ENCODE measurements around the gene PGRMC2.
"Not testable (repeated sequence)": the region's sequence is repeated elsewhere in the genome, so short reads cannot be mapped to it uniquely, and the experiment has no call there.

The PGRMC2 gene

DNA sequence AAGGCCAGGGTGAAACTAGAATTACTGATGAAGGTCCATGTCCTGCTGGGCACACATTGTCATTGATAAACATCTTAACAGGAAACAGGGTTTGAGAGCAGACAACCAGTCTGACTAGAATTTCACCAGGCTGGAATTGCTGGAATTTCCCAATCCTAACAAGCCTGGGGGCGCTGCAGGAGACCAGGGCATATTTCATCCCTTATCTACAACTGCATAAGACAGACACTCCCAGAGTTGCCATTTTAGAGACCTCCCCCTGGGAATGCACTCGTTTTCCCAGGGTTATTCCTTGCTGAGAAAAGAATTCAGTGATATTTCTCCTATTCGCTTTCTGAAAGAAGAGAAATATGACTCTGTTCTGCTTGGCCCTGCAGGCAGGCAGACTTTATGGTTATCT lies 22.1 kb downstream of the PGRMC2 start:
- DNase-seq: not testable (repeated sequence)

DNA sequence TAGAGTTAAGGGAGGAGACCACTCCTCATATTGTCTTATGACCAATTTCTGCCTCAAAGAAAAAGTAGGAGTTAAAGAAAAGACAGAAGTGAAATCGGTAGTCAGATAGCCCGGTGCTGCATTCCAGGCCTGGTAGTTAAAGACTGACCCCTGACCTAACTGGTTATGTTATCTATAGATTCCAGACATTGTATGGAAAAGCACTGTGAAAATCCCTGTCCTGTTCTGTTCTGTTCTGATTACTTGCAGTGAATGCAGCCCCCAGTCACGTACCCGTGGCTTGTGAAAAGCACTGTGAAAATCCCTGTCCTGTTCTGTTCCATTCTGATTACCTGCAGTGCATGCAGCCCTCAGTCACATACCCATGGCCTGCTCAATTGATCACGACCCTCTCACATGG lies 27.7 kb downstream of the PGRMC2 start:
- DNase-seq: not testable (repeated sequence)

DNA sequence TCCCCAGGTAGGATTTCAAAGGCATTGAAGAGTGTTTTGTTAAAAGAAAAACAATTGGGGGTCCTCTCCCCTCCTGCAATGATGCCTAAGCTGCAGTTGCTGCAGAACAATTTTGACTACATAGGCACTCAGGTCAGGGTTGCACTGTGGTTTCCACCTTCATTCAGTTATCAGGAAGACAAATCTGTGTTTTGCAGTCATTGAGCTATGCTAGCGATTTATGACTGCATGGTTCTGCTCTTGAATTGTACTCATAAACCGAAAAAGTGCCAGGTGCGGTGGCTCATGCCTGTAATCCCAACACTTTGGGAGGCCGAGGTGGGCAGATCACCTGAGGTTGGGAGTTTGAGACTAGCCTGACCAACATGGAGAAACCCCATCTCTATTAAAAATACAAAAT lies 29.4 kb downstream of the PGRMC2 start:
- not testable (repeated sequence) for DNase-seq

DNA sequence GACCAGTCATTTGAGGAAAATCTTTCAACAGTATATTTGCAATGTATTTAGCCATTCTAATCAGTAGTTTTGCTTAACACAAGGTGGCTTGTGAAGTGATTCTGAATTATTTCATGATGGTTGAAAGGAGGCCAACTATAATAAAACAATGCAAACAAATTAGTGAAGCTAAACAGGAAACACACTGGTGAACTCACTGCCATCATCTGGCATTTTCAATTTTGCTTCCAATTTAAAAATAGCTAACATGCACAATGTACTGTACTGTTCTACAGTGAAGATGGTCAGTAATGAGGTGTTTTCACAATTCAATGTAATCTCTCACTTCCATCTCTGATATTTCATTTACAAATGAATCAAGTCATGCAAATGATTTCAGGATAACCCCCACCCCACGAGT lies 31.1 kb downstream of the PGRMC2 start:
- DNase-seq: no peak

DNA sequence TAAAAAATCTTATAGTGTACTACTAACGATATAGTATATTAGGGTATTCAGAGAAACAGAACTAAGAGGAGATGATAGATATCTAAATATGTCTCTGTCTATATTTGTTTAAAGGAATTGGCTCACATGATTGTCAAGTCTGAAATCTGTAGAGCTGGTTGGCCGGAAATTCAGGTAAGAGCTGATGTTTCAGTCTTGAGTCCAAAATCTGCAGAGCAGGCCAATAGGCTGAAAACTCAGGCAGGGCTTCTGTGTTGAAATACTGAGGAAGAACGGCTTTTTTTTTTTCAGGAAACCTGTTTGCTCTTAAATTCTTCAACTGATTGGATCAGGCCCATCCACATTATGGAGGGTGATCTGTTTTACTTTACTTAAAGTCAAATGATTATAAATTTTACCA lies 31.7 kb downstream of the PGRMC2 start:
- DNase-seq: no peak

DNA sequence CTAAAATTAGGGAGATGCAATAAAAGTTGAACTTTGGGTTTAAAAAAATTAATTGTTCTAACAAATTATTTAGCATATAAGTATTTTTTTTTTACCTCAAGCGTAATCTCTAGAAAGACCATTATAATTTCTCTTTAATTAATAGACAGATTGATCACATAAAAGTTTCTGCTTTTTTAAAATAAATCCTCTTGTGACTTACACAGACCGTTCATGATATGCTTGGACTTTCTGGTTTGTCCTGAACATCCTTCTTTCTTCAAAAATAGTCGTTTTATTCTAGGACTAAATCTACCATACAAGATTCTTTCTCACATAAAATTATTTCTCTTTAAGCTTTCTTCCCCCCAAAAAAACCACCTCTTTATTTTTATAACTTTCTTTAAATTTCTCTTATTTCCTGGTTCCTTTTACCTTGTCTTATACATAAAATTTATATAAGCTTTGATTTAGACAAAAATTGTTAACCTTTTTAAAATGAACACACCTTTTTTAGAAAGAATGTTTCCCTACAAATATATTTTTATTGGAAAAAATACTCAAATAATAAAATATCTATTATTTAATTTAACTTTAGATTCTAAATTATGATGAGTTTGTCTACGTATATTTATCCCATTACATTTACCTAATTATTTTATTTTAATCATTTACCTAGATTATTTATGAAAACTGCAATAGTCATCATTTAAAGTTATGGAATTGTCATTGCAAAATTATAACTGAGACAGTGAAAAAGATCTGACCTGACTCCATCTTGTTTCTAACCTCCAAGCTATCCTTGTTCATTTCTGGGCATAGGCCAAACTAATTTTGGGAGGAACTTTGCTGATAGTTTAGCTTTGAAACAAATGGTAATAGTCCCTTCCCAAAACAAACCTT lies 37.6 kb downstream of the PGRMC2 start:
- no peak for DNase-seq

DNA sequence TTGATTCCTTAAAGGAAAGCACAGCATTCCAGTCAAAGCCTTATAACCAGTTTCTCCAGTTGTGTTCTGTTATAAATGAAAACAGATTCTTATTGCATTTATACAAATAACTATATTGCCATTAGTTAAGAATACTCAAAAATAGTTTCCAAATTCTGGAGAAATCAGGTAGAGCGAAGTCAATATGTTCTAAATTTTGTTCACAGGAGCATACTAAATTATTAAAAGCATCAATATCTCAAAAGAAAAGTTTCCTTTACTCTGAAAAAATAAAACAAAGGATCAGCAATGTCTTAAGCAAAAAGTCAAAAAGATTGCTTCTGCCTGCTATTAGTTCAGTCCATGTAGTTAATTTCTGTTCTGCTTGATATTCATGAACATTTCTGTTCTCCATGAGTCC lies 39.7 kb downstream of the PGRMC2 start:
- DNase-seq: no peak

DNA sequence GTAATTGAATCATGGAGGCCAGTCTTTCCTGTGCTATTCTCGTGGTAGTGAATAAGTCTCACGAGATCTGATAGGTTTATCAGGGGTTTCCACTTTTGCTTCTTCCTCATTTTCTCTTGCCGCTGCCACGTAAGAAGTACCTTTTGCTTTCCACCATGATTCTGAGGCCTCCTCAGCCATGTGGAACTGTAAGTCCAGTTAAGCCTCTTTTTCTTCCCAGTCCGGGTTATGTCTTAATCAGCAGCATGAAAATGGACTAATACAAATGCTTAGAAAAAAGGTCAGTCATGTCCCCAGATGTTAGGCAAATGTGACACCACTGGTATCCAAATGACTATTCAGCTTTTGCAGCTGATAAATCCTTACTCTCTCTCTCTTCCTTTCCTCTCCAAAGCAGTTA lies 42.2 kb downstream of the PGRMC2 start:
- not testable (repeated sequence) for DNase-seq

DNA sequence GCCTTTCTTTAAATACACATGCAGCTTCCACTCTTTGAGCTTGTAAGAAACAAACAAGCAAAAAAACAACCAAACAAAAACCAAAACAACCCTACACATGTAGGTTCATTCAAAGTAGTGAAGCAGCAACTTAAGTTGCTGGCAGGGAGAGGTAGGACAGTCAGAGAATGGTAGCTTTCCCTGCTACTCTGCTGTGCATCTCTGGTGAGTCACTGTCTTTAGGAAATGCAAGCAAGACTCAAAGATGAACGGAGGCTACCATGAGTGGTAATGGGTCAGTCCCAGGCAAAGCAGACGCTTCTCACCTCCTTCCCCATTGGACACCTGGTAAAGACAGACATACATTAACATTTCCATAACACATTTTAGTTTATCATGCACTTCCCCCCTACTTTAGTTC lies 43.2 kb downstream of the PGRMC2 start:
- DNase-seq: no peak

DNA sequence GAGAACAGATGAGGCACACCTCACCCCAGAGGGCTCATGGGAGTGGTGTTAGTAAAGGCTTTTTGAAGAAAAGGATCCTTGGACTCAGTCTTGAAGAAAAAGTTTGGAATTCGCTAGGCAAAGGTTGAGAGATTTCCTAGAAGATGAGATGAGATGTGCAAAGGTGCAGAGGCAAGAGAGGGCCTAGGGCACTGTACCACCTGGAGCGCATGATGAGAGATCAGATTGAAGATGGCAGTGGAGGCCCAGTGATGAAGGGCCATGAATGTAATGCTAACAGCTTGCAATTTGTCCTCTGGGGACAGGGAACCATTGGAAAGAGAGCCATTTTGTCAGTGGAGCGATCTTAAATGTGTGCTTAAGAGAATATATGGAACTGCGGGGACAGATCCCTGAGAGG lies 45.0 kb downstream of the PGRMC2 start:
- no peak for DNase-seq

DNA sequence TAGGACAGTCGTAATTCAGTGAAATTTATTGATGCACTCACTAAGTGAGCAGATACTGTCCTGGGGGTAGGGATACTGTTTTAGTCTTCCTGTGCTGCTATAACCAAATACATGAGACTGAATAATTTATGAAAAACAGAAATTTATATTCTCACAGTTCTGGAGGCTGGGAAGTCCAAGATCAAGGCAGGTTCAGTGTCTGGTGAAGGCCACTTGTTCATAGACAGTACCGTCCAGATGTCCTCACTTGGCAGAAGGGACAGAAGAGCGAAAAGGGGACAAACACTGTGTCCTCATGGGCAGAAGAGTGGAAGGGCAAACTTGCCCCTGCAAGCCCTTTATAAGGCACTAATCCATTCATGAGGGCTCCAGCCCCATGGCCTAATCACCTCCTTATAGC lies 45.6 kb downstream of the PGRMC2 start:
- no peak for DNase-seq

DNA sequence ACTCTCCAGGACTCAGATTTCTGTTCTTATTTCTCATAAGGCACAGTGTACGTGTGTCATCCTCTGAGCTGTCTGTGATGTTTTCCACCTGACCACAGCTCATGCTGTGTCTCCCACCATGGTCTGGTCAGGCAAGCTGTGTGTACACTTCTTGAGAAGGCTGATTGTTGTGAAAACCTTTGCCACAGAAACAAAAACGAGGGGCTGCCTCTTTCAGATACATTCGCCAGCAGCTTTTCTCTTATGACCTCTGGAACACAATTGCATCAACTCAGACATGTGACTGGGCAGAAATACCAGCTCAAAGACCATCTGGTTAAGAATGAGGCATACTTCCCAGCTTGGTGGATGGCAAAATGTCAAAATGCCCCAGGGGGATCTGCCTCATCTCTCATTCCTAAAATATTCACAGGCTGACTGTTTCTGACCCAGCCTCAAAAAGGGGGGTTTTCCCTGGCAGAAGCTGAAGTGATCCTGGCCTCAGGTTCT lies 46.1 kb downstream of the PGRMC2 start:
- DNase-seq: no peak

DNA sequence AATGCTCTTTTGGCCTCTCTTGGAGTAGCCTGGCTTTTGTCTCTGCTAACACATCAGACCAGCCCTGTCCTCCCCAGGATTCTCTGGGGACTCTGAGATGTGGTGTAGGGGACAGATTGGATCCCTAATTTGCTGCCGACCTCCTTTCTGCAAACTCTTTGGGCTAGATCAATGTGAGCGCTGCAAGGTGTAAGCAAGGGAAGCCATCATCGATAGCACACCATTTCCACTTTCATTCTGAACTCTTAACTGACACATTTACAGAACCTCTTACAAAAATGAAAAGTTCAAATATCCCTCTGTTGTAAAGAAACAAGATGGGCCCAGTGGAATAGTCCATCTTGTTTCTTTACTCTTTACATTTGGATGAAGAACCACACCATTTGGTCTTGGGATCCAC lies 46.6 kb downstream of the PGRMC2 start:
- no peak for DNase-seq

DNA sequence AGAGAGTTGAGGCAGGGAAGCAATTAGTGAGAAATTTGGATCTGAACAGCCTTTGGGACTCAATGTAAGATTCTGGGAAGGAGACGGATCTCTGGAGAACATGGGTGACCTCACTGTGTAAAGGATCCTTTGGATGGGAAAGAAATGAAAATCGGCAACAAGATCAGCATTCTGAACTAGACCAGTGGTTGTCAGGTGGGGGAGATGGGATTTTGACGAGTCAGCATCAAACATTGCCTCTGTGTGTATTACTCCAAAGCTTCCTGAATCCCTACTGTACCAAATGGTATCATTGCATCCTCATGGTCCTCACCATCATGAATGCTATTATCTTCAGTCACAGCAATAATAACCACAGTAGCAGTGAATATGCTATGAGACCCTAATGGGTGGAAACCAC lies 52.8 kb downstream of the PGRMC2 start:
- DNase-seq: no peak

DNA sequence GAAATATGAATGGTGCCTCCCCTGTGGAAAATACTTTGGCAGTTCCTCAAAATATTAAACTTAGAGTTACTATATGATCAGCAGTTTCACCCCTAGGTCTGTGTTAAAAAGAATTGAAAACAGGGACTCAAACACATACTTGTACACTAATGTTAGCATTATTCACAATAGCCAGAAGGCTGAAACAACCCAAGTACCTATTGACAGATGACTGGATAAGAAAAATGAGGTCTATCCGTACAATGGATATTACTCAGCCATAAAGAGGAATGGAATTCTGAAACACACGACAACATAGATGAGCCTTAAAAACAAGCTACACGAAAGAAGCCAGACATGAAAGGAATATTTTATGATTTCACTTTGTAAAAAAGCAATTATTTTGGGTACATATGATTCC lies 54.9 kb downstream of the PGRMC2 start:
- DNase-seq: no peak

DNA sequence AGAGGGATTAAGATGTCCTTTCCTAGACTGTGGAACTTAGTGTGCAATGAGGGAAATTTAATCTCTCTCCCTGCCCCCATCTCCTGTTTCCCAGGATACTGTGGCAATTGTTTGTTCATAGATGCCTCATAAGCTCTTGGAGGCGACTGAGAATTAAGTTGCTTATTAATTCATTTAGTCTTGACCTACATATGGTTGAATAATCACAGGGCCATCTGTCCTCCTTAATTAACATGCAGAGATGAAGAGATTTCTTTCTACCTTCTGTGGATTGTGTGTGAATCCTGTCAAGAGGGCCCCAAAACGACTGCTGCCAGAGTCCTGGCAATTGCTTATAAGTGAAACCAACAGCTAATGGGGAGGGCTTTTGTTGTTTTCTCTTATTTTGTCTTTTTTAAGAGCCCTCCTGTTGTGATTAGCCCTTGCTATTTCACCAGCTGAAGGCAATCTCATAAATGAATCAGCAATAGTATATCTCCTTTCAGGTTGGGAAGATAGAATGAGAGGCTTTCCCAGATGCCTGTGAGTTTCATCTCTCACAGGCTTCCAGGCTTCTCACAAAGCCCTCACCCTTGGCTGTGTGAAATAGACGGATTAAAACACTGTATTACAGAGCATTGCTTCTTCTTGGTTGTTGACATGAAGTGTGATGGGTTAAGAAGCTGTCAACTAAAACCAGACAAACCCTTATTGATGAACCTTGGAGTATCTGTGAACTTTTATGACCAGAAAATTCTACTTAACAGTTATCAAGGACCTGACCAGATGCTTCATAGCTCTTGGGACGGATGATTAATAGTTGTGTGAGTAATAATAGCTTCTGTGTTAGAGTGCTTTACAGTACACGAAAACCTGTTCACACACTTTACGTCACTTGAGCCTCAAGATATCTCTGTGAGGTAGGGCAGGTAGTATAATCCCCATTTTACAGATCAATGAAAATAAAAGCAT lies 58.5 kb downstream of the PGRMC2 start:
- no peak for DNase-seq

DNA sequence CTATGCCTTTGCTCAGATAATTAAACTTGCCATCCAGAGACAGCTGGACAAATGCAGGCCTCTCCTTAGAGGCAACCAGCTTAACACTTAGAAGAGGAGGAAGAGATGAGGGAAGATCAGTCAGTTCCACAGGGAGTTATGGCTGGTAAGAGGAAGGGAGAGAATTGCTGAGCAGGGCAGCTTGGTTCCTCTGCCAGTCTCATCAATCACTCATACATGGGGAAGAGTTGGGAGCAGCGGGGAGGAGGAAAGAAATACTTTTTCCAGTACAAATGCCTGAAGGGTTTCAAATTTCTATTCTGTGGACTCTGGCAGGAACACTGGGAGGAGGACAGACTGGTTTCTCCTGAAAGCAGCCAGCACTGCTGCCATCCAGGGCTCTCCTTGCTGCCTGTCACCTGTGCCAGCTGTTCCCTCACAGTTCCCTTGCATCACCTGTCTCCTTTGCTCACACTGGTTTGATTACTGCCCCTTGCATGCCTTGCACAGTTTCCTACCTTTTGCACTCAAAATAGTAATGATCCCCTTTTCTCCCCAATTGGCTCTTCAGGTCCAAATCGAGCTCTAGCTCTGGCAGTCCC lies 59.5 kb downstream of the PGRMC2 start:
- no peak for DNase-seq

DNA sequence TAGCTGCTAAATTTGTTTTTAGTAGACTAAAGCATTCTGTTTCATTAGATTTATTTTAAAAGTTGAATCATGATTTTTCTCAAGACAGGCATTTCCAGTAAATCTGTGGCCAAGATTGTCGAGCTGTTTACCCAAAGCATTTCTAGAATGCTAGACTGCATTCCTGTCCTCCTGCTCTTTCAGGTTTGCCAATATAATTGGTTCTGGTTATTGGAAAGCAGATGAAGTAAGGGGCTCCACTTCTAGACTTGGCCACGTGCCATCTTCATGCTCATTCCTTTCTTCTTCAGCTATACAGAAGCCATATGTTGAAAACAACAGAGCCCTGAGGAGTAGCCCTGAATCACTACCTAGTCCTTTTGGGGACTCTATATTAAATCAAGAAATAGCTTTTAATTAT lies 62.5 kb downstream of the PGRMC2 start:
- no peak for DNase-seq

DNA sequence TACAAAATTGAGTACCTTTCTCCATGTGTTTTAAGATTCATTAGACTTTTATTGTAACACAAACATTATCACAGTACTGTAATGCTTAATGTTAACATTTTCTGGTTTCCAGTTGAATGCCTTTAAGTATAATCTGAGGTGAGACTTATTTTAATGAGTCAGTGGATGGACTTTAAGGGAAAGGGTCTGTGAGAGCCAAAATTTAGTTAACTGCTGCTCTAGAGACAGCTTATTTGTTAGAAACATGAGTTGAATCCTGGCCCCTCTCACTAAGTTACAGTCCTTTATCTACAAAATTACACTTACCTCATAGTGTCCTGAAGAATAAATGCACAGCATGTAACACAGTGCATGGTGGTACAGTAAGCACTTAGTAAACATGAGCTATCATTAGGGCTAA lies 66.0 kb downstream of the PGRMC2 start:
- no peak for DNase-seq

DNA sequence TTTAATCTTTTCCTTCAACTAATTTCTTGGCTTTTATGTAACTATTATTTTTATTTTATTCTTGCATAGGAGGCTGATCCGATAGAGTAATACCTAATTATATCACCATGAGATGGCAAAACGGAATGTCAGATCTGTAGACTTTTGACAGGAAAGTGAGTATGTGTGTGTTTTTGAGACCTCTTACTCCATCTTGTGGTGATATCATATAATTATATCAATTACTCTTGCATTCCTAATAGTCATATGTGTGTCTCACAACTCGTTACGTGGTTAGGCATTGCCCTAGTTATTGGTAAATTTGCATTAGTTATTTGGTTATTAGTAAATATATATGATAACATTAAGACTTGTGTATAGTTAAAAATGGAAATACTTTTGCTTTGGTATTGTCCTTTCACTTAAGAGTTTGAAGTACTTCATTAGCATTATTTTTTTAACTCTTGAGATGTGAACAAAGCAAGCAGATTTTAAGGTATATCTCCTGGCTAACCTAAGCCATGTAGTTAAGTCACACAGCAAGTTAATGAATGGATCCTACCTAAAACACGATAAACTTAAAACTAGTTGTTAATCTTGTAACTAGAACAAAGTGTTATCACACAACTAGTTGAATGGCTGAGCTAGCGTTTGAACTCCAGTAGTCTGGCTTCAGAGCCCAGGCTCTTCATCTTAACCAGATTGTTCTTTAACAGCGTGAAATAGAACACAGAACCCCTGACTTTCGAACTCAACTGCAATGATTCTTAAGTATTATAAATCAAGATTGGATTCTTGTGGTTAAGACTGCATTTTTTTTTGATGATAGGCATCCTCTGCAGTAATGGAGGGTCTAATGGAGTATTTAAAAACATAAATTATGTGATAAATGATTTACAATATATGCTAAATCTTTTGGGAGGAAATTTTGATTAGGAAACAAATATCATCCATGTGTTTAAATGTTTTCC lies 67.1 kb downstream of the PGRMC2 start:
- DNase-seq: no peak

All from activated T-cell treated with anti-CD3 and anti-CD28 coated beads for 4 hours (primary cell).